ENCODE measurements around the gene RGS7. TPM values are rescaled to one million over a fixed set of nuclear protein-coding genes. Genes with fewer than 3 reads are reported as not detected.

Gene RGS7
- total and polyA plus RNA-seq, 10 of the 15 experiments (the other 5 are each of a cell fraction or from before 2014, with no cell fraction given), result not detected

DNA sequence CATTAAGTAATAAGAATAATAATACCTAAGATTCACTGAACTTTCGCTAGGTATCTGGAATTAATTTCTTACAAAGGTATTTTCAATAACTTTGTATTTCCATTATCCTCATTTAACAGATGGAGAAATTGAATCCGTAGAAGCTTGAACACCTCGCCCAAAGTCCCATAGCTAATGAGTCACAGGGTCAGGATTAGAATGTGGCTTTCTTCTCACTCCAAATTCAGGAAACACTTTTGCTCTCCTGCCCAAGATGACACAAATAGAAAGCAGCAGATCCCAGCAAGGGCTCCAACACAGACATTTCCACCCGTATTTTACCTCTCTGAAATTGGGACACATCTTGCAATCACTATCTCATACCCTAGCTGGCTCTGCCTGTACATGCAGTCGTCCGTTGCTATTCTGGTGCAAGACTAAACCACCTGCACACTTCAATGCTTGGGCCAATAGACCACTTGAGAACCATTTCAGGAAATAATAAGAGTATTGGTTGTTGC lies 619.2 kb downstream of the RGS7 start (continued):
- TF ChIP-seq, protein P1, sequence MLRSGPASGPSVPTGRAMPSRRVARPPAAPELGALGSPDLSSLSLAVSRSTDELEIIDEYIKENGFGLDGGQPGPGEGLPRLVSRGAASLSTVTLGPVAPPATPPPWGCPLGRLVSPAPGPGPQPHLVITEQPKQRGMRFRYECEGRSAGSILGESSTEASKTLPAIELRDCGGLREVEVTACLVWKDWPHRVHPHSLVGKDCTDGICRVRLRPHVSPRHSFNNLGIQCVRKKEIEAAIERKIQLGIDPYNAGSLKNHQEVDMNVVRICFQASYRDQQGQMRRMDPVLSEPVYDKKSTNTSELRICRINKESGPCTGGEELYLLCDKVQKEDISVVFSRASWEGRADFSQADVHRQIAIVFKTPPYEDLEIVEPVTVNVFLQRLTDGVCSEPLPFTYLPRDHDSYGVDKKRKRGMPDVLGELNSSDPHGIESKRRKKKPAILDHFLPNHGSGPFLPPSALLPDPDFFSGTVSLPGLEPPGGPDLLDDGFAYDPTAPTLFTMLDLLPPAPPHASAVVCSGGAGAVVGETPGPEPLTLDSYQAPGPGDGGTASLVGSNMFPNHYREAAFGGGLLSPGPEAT (IDR thresholded peaks at IDR 0.05; ENCODE audit: low read depth), result no peak
- TF ChIP-seq, protein P2, sequence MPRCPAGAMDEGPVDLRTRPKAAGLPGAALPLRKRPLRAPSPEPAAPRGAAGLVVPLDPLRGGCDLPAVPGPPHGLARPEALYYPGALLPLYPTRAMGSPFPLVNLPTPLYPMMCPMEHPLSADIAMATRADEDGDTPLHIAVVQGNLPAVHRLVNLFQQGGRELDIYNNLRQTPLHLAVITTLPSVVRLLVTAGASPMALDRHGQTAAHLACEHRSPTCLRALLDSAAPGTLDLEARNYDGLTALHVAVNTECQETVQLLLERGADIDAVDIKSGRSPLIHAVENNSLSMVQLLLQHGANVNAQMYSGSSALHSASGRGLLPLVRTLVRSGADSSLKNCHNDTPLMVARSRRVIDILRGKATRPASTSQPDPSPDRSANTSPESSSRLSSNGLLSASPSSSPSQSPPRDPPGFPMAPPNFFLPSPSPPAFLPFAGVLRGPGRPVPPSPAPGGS (IDR thresholded peaks at IDR 0.05; ENCODE audit: borderline replicate concordance, insufficient read depth, low read depth, low read length, poor library complexity, severe bottlenecking), result no peak
- TF ChIP-seq, protein P3, sequence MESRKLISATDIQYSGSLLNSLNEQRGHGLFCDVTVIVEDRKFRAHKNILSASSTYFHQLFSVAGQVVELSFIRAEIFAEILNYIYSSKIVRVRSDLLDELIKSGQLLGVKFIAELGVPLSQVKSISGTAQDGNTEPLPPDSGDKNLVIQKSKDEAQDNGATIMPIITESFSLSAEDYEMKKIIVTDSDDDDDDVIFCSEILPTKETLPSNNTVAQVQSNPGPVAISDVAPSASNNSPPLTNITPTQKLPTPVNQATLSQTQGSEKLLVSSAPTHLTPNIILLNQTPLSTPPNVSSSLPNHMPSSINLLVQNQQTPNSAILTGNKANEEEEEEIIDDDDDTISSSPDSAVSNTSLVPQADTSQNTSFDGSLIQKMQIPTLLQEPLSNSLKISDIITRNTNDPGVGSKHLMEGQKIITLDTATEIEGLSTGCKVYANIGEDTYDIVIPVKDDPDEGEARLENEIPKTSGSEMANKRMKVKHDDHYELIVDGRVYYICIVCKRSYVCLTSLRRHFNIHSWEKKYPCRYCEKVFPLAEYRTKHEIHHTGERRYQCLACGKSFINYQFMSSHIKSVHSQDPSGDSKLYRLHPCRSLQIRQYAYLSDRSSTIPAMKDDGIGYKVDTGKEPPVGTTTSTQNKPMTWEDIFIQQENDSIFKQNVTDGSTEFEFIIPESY (IDR thresholded peaks at IDR 0.05), result no peak
- no peak for TF ChIP-seq ESRRA (IDR thresholded peaks at IDR 0.05; ENCODE audit: low read length)

DNA sequence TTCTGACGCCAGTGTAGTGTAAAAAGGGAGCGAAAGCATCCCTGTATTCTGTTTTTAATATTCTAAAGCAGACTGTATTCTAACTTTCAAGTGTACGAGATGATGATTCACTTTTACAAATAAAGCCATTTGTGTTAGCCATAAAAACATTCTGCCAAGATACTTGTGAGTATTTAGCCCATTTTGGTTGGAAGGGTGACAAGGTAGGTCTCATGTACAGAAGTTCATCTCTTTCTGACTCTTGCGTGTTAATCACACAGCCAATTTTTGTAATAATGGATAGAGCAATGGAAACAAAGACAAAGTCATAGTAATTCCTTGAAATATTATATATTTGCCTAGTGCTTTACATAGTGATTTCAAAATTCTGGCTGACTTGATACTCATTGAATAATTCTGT lies 619.7 kb downstream of the RGS7 start:
- intact Hi-C loops (cut with micrococcal nuclease; ENCODE audit: unreplicated experiment) (loop anchor here (10.0 kb wide), 1 partner anchor 878 kb away; no protein-coding TSS in a partner anchor), in situ Hi-C loops (cut with MboI) (loop anchor here (10.0 kb wide), 1 partner anchor 748 kb away; no protein-coding TSS in a partner anchor)
- DNase-seq (ENCODE audit: low read depth, low spot score) (no peak), FAIRE-seq (no peak), ATAC-seq (no peak)
- BruUV-seq (replicated peaks), result no TSS peak
- CTCF ChIA-PET, result no interaction called here
- SMC1A ChIA-PET (ENCODE audit: uncharacterized antibody, unreplicated experiment), result no interaction called here
- H2AFZ ChIP-seq (ENCODE audit: control insufficient read depth, low read depth, low read length), result no peak overlapping the region
- POLR2A ChIA-PET, result no interaction called here
- no peak overlapping the region for H3K27ac ChIP-seq (ENCODE audit: control insufficient read depth, insufficient read depth)
- WGBS (ENCODE audit: insufficient coverage, insufficient replicate concordance, low lambda C conversion rate, missing lambda C conversion rate), result 48% methylated on average over 4 of the region's 4 CpGs
- H3K9me3 ChIP-seq (replicated peaks; ENCODE audit: control insufficient read depth, insufficient read depth, low read length), result no peaks in the 10 kb centered on the region
- no peaks in the 10 kb centered on the region for H3K27me3 ChIP-seq (replicated peaks in 1 of 2; ENCODE audit: control insufficient read depth in 2 of 2, insufficient read depth in 2 of 2, low read length in 1 of 2)
- H3K4me1 ChIP-seq (ENCODE audit: control insufficient read depth, insufficient read depth, low read length), result no peaks in the 10 kb centered on the region
- no peak overlapping the region for H3K9ac ChIP-seq (ENCODE audit: control insufficient read depth, insufficient read depth, low read length)
- no peak overlapping the region for H3K4me2 ChIP-seq (ENCODE audit: control insufficient read depth, insufficient read depth)
- no peaks in the 10 kb centered on the region for H4K20me1 ChIP-seq (ENCODE audit: control insufficient read depth, insufficient read depth)
- H3K79me2 ChIP-seq (ENCODE audit: control insufficient read depth, insufficient read depth, low read length), result no peaks in the 10 kb centered on the region
- RAD21 ChIA-PET (ENCODE audit: unreplicated experiment), result no interaction called here
- H3K4me3 ChIP-seq, result no peak overlapping the region
- no peaks in the 10 kb centered on the region for H3K36me3 ChIP-seq (ENCODE audit: control insufficient read depth in 2 of 2, insufficient read depth in 2 of 2, low read length in 1 of 2)
- TF ChIP-seq, protein P4, sequence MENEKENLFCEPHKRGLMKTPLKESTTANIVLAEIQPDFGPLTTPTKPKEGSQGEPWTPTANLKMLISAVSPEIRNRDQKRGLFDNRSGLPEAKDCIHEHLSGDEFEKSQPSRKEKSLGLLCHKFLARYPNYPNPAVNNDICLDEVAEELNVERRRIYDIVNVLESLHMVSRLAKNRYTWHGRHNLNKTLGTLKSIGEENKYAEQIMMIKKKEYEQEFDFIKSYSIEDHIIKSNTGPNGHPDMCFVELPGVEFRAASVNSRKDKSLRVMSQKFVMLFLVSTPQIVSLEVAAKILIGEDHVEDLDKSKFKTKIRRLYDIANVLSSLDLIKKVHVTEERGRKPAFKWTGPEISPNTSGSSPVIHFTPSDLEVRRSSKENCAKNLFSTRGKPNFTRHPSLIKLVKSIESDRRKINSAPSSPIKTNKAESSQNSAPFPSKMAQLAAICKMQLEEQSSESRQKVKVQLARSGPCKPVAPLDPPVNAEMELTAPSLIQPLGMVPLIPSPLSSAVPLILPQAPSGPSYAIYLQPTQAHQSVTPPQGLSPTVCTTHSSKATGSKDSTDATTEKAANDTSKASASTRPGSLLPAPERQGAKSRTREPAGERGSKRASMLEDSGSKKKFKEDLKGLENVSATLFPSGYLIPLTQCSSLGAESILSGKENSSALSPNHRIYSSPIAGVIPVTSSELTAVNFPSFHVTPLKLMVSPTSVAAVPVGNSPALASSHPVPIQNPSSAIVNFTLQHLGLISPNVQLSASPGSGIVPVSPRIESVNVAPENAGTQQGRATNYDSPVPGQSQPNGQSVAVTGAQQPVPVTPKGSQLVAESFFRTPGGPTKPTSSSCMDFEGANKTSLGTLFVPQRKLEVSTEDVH (IDR thresholded peaks at IDR 0.05; ENCODE audit: low read depth, partially characterized antibody), result no peak
- TF ChIP-seq MEF2A (IDR thresholded peaks at IDR 0.05; ENCODE audit: insufficient read depth, low read depth, low read length), result no peak
- TF ChIP-seq, protein P5, sequence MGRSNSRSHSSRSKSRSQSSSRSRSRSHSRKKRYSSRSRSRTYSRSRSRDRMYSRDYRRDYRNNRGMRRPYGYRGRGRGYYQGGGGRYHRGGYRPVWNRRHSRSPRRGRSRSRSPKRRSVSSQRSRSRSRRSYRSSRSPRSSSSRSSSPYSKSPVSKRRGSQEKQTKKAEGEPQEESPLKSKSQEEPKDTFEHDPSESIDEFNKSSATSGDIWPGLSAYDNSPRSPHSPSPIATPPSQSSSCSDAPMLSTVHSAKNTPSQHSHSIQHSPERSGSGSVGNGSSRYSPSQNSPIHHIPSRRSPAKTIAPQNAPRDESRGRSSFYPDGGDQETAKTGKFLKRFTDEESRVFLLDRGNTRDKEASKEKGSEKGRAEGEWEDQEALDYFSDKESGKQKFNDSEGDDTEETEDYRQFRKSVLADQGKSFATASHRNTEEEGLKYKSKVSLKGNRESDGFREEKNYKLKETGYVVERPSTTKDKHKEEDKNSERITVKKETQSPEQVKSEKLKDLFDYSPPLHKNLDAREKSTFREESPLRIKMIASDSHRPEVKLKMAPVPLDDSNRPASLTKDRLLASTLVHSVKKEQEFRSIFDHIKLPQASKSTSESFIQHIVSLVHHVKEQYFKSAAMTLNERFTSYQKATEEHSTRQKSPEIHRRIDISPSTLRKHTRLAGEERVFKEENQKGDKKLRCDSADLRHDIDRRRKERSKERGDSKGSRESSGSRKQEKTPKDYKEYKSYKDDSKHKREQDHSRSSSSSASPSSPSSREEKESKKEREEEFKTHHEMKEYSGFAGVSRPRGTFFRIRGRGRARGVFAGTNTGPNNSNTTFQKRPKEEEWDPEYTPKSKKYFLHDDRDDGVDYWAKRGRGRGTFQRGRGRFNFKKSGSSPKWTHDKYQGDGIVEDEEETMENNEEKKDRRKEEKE (IDR thresholded peaks at IDR 0.05), result no peak

Data from GM12878 (cell line).